KMS-11 (cell line): Measurements from ENCODE around the gene AMDHD1.

Source experiments
- H2AFZ ChIP-seq: fragments of 200-600 bp; sonication (generic); 2 replicates; pipeline ENCODE4 v1.6.1; 2016; ENCODE audit warnings: antibody characterized with exemption, mixed run types, low read depth
- H3K27ac ChIP-seq: fragments of 200-600 bp; sonication (generic); 2 replicates; pipeline ENCODE4 v1.6.1; 2016; ENCODE audit warnings: mild to moderate bottlenecking, mixed run types
- H3K27me3 ChIP-seq: fragments of 200-600 bp; sonication (generic); 2 replicates; pipeline ENCODE4 v1.6.1; 2017; ENCODE audit warnings: mild to moderate bottlenecking, low read depth, mixed run types, moderate library complexity; ENCODE audit not compliant: insufficient read depth
- H3K36me3 ChIP-seq: fragments of 200-600 bp; sonication (generic); 2 replicates; pipeline ENCODE4 v1.6.1; 2017; ENCODE audit warnings: mild to moderate bottlenecking, mixed run types; ENCODE audit not compliant: insufficient read depth
- H3K4me1 ChIP-seq: fragments of 200-600 bp; sonication (generic); 2 replicates; pipeline ENCODE4 v1.6.1; 2016; ENCODE audit warnings: mild to moderate bottlenecking, low read depth, mixed run types; ENCODE audit not compliant: poor library complexity, severe bottlenecking
- H3K4me2 ChIP-seq: fragments of 200-600 bp; sonication (generic); 2 replicates; pipeline ENCODE4 v1.7.0; 2016; ENCODE audit warnings: mild to moderate bottlenecking, mixed run types
- H3K4me3 ChIP-seq: fragments of 200-600 bp; sonication (generic); IDR thresholded peaks from 2 replicates; pipeline ENCODE4 v1.6.1; 2017; ENCODE audit warnings: low read depth, low read length, mixed read lengths; ENCODE audit not compliant: insufficient read depth
- H3K79me2 ChIP-seq: fragments of 200-600 bp; sonication (generic); 2 replicates; pipeline ENCODE4 v1.6.1; 2016; ENCODE audit warnings: low read depth, mixed run types; ENCODE audit not compliant: insufficient read depth
- H3K9ac ChIP-seq: fragments of 200-600 bp; sonication (generic); 2 replicates; pipeline ENCODE4 v1.6.1; 2016; ENCODE audit warnings: mild to moderate bottlenecking, mixed run types
- H4K20me1 ChIP-seq: fragments of 200-600 bp; sonication (generic); 2 replicates; pipeline ENCODE4 v1.6.1; 2016; ENCODE audit warnings: mild to moderate bottlenecking, mixed run types; ENCODE audit not compliant: insufficient read depth
- CTCF ChIP-seq: fragments of 200-600 bp; sonication (generic); conservative IDR thresholded peaks from 2 replicates; pipeline ENCODE4 v1.6.1; 2017; ENCODE audit warnings: low read depth, mild to moderate bottlenecking, antibody characterized with exemption, low read length, moderate library complexity, mixed read lengths

The AMDHD1 gene

GRCh38 chr12:95995238-95996031 is 52.3 kb downstream of the AMDHD1 start:
- H4K20me1 ChIP-seq: no peaks in the 10 kb centered on the region
- no peaks in the 10 kb centered on the region for H3K4me1 ChIP-seq
- TF ChIP-seq CTCF: no peak
- no peak overlapping the region for H3K4me2 ChIP-seq
- no peak overlapping the region for H3K9ac ChIP-seq
- no peaks in the 10 kb centered on the region for H3K36me3 ChIP-seq
- H3K27me3 ChIP-seq: no peaks in the 10 kb centered on the region
- no peak overlapping the region for H3K27ac ChIP-seq
- H2AFZ ChIP-seq: no peak overlapping the region
- no peak overlapping the region for H3K4me3 ChIP-seq
- H3K79me2 ChIP-seq: no peaks in the 10 kb centered on the region

GRCh38 chr12:95996034-95996658 is 53.0 kb downstream of the AMDHD1 start, which contains the start of gene HAL:
Gene HAL, minus strand, starts transcription at chr12:95996344. Its CDS starts 434 bp downstream, at chr12:95995910.
- Histone ChIP-seq H3K4me2 (no peak within 1 kb of the TSS), H3K36me3 (no peaks in the 10 kb centered on the region), H3K9ac (no peak within 1 kb of the TSS), H3K4me1 (no peaks in the 10 kb centered on the region), H3K27ac (no peak within 1 kb of the TSS), H3K4me3 (no peak within 1 kb of the TSS), H3K79me2 (no peaks in the 10 kb centered on the region), H2AFZ (no peak within 1 kb of the TSS), H3K27me3 (no peaks in the 10 kb centered on the region), H4K20me1 (no peaks in the 10 kb centered on the region)
- TF ChIP-seq CTCF: no peak

GRCh38 chr12:95997276-95997675 is 54.1 kb downstream of the AMDHD1 start:
- TF ChIP-seq CTCF: no peak
- Histone ChIP-seq H3K27ac (no peak overlapping the region), H3K4me3 (no peak overlapping the region), H2AFZ (no peak overlapping the region), H3K4me2 (no peak overlapping the region), H3K36me3 (no peaks in the 10 kb centered on the region), H3K9ac (no peak overlapping the region), H4K20me1 (no peaks in the 10 kb centered on the region), H3K27me3 (no peaks in the 10 kb centered on the region), H3K79me2 (no peaks in the 10 kb centered on the region), H3K4me1 (no peaks in the 10 kb centered on the region)

- no peaks in the 10 kb centered on the region for H3K36me3 ChIP-seq
- no peak overlapping the region for H3K9ac ChIP-seq
- H3K79me2 ChIP-seq: no peaks in the 10 kb centered on the region
- H3K4me2 ChIP-seq: no peak overlapping the region
- H4K20me1 ChIP-seq: no peaks in the 10 kb centered on the region
- H3K27me3 ChIP-seq: no peaks in the 10 kb centered on the region
- no peak overlapping the region for H2AFZ ChIP-seq
- H3K4me1 ChIP-seq: no peaks in the 10 kb centered on the region
- TF ChIP-seq CTCF: no peak
- no peak overlapping the region for H3K27ac ChIP-seq
- H3K4me3 ChIP-seq: no peak overlapping the region
Measured at GRCh38 chr12:95997911-95998510, 54.9 kb downstream of the AMDHD1 start.
